Tibial nerve (tissue), 4 donors: Measurements from ENCODE around the gene SARM1. TPM values are rescaled to one million over a fixed set of nuclear protein-coding genes. Genes with fewer than 3 reads are reported as not detected.

ENCODE experiments used
- DNase-seq, 2 donors: peaks; one replicate each; pipeline ENCODE4 v3.0.0-alpha.2; 2019; ENCODE audit warnings: low spot score in 2 of 2
- H3K27ac ChIP-seq, 4 donors: fragments of 200-600 bp; sonication (generic) in 3 of 4; one replicate each; pipeline ENCODE4 v1.5.1; 2017 to 2019; ENCODE audit warnings: mild to moderate bottlenecking in 1 of 4
- H3K27me3 ChIP-seq, 2 donors: fragments of 200-600 bp; sonication (generic) in 1 of 2; one replicate each; pipeline versions ENCODE4 v1.5.1 to v1.6.0; 2017 to 2019
- H3K36me3 ChIP-seq, 3 donors: fragments of 200-600 bp; sonication (generic); one replicate each; pipeline ENCODE4 v1.5.1; 2018 to 2019
- H3K4me1 ChIP-seq, 4 donors: fragments of 200-600 bp; sonication (generic) in 3 of 4; one replicate each; pipeline ENCODE4 v1.5.1; 2017 to 2019
- H3K4me3 ChIP-seq, 4 donors: fragments of 200-600 bp; sonication (generic) in 3 of 4; one replicate each; pipeline ENCODE4 v1.5.1; 2017 to 2019; ENCODE audit warnings: mild to moderate bottlenecking in 1 of 4, moderate library complexity in 1 of 4
- H3K9me3 ChIP-seq, 4 donors: fragments of 200-600 bp; sonication (generic) in 3 of 4; one replicate each; pipeline ENCODE4 v1.5.1; 2017 to 2019
- EP300 ChIP-seq, 2 donors: sonication (generic); formaldehyde crosslinking; IDR thresholded peaks; one replicate each; pipeline ENCODE4 v1.6.1; 2017; ENCODE audit warnings: antibody characterized with exemption in 2 of 2, mild to moderate bottlenecking in 1 of 2
- POLR2A ChIP-seq, 2 donors: fragments of 450-650 bp; IDR thresholded peaks; one replicate each; pipeline ENCODE4 v1.6.1; 2017; ENCODE audit warnings: antibody characterized with exemption in 2 of 2, mild to moderate bottlenecking in 2 of 2, moderate library complexity in 2 of 2
- WGBS, 2 donors: methylation state at CpG; one replicate each; pipeline ENCODE4 v1.1.5; 2018; 5-methylcytosine and 5-hydroxymethylcytosine counted together
- total RNA-seq, 4 donors: library from RNA; depleted of rRNA; stranded (reverse); fragments of >200 nt; gene quantifications; one replicate each; pipeline ENCODE4 v1.1.0, GENCODE V29; 2016
- TF ChIP-seq, protein P1 (sequence below), 5 experiments: fragments of 200-600 bp in 3 of 5; fragments of 450-650 bp in 2 of 5; sonication (generic) in 3 of 5; IDR thresholded peaks; one replicate each; pipeline ENCODE4 v1.5.1; 2016 to 2019; ENCODE audit warnings: antibody characterized with exemption in 5 of 5, mild to moderate bottlenecking in 3 of 5, moderate library complexity in 2 of 5

The SARM1 gene
- total RNA-seq, 4 donors from 2014 or later = 5.4 to 18.6 (median 13.8) TPM

DNA sequence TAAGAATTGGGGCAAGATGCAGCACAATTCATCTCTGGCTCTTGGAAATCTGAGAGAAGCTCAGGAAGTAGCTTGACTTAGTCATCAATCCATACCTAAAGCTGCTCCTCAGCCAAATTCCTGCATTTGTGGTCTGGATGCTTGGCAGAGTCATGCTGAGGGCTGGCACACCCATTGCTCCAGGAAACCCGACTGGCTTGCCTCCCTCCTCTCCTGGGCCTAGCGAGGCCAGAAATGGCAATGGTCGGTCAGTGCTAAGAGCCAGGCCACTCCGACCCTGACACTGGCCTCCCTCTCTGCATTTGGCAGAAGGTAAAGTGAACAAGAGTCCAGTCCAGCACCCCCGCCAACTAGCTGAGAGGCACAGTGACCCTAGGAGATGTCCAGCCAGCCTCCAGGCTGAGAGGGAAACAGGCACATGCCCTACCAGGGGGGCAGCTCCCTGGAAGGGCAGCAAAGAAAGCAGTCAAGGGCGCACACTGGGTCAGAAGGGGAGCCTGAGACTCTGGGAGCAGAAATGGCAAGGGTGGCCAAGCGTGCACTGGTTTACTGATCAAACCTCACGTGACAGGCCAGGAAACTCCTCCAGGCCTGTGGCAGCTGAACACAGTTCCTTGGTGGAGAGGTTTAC is 24.1 kb upstream of the SARM1 start:
- 70 to 85% methylated on average over 8 of the region's 8 CpGs for WGBS, 2 donors
- Histone ChIP-seq H3K27me3 (no peaks in the 10 kb centered on the region), H3K36me3 (peaks cover 12 to 99% (median 24%) of the 10 kb centered on the region in 3 donors), H3K4me3 (no peak overlapping the region), H3K4me1 (peaks cover 0 to 10% (median 0%) of the 10 kb centered on the region in 4 donors), H3K27ac (no peak overlapping the region), H3K9me3 (no peaks in the 10 kb centered on the region)
- no peak for DNase-seq
- TF ChIP-seq EP300 (IDR thresholded peaks at IDR 0.05) (no peak), POLR2A (IDR thresholded peaks at IDR 0.05) (no peak)
- TF ChIP-seq, protein P1, sequence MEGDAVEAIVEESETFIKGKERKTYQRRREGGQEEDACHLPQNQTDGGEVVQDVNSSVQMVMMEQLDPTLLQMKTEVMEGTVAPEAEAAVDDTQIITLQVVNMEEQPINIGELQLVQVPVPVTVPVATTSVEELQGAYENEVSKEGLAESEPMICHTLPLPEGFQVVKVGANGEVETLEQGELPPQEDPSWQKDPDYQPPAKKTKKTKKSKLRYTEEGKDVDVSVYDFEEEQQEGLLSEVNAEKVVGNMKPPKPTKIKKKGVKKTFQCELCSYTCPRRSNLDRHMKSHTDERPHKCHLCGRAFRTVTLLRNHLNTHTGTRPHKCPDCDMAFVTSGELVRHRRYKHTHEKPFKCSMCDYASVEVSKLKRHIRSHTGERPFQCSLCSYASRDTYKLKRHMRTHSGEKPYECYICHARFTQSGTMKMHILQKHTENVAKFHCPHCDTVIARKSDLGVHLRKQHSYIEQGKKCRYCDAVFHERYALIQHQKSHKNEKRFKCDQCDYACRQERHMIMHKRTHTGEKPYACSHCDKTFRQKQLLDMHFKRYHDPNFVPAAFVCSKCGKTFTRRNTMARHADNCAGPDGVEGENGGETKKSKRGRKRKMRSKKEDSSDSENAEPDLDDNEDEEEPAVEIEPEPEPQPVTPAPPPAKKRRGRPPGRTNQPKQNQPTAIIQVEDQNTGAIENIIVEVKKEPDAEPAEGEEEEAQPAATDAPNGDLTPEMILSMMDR (IDR thresholded peaks at IDR 0.05) = no peak

DNA sequence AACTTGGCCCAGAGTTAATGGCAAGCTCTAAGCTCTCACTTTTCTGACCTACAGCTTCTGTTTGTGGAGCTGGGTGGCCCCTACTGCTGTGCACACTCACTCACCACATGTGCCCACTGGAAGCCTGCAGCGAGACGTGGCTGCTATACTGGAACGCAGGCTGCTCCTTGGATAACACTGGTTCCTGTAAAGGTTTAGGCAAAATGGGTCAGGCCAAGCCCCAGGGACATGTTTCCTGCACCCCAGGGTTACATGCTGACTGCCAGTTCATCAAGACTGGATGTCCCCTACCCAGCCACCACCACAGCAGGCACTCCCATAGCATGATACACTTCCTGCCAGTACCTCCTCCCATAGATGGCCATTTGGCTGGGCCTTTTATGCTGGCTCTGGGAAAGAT is 22.5 kb upstream of the SARM1 start:
- peaks cover 8 to 99% (median 27%) of the 10 kb centered on the region in 3 donors for H3K36me3 ChIP-seq
- no peak for DNase-seq
- 79% methylated on average over 3 of the region's 3 CpGs for WGBS, 2 donors

DNA sequence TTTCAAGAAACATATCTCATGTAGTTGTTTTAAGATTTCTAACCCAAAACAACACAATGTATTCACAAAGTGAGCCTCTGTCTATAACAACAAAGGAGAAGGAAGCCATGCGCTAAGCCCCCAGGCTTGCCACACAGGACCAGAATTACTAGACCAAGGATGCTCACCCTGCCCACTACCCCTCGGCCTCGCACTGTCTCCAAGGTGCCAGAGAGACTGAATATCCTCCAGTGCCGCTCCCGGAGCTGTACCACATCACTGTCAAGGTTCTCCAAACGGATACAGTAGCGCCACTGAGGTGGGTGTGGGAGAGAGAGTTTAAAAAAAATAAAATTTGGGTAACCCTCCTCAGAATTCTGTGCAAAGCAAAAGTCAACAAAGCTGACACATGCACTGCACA is 21.2 kb upstream of the SARM1 start:
- 88 to 90% methylated on average over 7 of the region's 7 CpGs for whole genome bisulfite sequencing, 2 donors
- Histone ChIP-seq H3K4me1 (peaks cover 0 to 18% (median 0%) of the 10 kb centered on the region in 4 donors), H3K36me3 (peaks cover 5 to 99% (median 25%) of the 10 kb centered on the region in 3 donors), H3K4me3 (no peak overlapping the region), H3K27me3 (no peaks in the 10 kb centered on the region), H3K9me3 (no peaks in the 10 kb centered on the region), H3K27ac (no peak overlapping the region)
- DNase-seq = no peak
- TF ChIP-seq EP300 (IDR thresholded peaks at IDR 0.05) = no peak
- TF ChIP-seq, protein P1 (IDR thresholded peaks at IDR 0.05) = no peak
- no peak for TF ChIP-seq POLR2A (IDR thresholded peaks at IDR 0.05)

More for the DNA sequence above, 22.5 kb upstream of the SARM1 start:
- H3K4me3 ChIP-seq = no peak overlapping the region
- H3K27me3 ChIP-seq = no peaks in the 10 kb centered on the region
- no peak overlapping the region for H3K27ac ChIP-seq
- H3K4me1 ChIP-seq = peaks cover 0 to 10% (median 0%) of the 10 kb centered on the region in 4 donors
- TF ChIP-seq EP300 (IDR thresholded peaks at IDR 0.05) = no peak
- no peak for TF ChIP-seq POLR2A (IDR thresholded peaks at IDR 0.05)
- TF ChIP-seq, protein P1 (IDR thresholded peaks at IDR 0.05) = no peak
- no peaks in the 10 kb centered on the region for H3K9me3 ChIP-seq

DNA sequence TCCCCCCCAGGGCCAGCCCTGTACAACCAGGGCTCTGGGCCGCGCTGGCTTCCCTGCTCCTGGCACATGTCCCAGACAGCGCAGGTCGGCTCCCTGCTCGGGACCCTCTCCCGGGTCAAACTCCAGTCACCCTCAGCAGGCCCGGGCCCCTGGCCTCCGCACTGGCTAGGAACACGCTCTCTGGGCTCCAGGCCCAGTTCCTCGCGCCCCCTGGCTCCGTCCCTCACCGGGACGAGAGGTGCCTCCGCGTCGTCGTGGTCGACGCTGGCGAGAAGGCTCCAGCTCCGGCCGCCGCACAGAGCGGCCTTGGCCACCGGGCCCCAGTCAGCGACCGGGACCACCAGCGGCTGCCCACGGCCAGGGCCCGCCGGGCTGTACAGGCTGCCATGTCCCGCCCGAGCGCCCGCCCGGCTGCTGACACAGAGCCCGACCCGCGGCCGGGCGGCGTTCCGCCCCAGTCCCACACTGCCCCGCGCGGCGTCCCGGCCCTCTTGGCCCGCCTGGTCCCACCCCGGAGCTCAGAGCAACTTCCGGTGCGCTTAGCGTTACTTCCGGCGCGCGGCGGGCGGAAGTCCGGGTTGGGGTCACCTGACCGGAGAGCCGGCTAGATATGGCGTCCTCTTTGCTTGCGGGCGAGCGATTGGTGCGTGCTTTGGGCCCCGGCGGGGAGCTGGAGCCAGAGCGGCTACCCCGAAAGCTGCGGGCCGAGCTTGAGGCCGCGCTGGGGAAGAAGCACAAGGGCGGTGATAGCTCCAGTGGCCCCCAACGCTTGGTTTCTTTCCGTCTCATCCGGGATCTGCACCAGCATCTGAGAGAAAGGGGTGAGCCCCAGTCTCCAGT is 14.2 kb upstream of the SARM1 start, which contains the start of gene POLDIP2:
POLDIP2 (minus strand) TSS at position 467 of the 840 bp plus-strand sequence; CDS start at position 388, 79 bp downstream.
- WGBS, 2 donors = 0 to 1% methylated on average over 53 of the region's 80 CpGs
- peak within 1 kb of the TSS; percentile 40 to 94 (median 92) for H3K27ac ChIP-seq
- peak within 1 kb of the TSS; percentile 69 to 98 (median 88) for H3K4me3 ChIP-seq
- no peaks in the 10 kb centered on the region for H3K9me3 ChIP-seq
- H3K27me3 ChIP-seq = no peaks in the 10 kb centered on the region
- TF ChIP-seq, protein P1 (IDR thresholded peaks at IDR 0.05) = peak in 3 of 5 experiments; percentile 8 to 61 (median 24)
- peak; percentile 74 to 85 for TF ChIP-seq POLR2A (IDR thresholded peaks at IDR 0.05)
- TF ChIP-seq EP300 (IDR thresholded peaks at IDR 0.05) = peak; percentile 88 to 98
- peaks cover 0 to 62% (median 30%) of the 10 kb centered on the region in 3 donors for H3K36me3 ChIP-seq
- H3K4me1 ChIP-seq = peaks cover 0 to 34% (median 17%) of the 10 kb centered on the region in 4 donors
- peak; percentile 85 to 86 for DNase-seq

DNA sequence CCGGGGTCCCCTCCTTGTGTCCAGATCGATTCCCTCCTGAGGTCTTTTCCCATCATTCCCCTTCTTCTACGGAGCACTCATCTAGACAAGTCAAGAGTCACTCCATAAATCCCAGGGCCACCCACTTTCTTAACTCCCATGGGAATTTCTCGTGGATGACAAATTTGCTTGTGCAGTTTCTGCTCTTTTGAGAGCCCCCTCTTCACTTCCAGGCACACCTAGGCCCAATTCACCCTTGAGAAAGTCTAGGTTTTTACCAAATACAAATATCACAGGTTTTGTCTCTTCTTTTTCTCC is 13.6 kb upstream of the SARM1 start:
- peak overlapping the region in 3 of 4 donors; percentile 89 to 94 (median 94) for H3K27ac ChIP-seq
- WGBS, 2 donors = 1 to 4% methylated on average over 4 of the region's 4 CpGs

More for the DNA sequence above, 13.6 kb upstream of the SARM1 start:
- Histone ChIP-seq H3K4me3 (peak overlapping the region; percentile 69 to 98 (median 88)), H3K4me1 (peaks cover 0 to 34% (median 17%) of the 10 kb centered on the region in 4 donors), H3K36me3 (peaks cover 0 to 62% (median 26%) of the 10 kb centered on the region in 3 donors), H3K27me3 (no peaks in the 10 kb centered on the region), H3K9me3 (no peaks in the 10 kb centered on the region)
- DNase-seq = no peak
- TF ChIP-seq POLR2A (IDR thresholded peaks at IDR 0.05) = no peak
- no peak for TF ChIP-seq EP300 (IDR thresholded peaks at IDR 0.05)
- TF ChIP-seq, protein P1 (IDR thresholded peaks at IDR 0.05) = no peak
